HFFc6 (cell line): ENCODE results near the gene USP17L25. TPM values are rescaled to one million over a fixed set of nuclear protein-coding genes. Genes with fewer than 3 reads are reported as not detected.

ENCODE experiments used
- total RNA-seq, 6 experiments: library from RNA; stranded (reverse); fragmentation: NEBNext Ultra II Directional; extraction: Animal tissue kit (Norgen Biotek cat#: 25700); gene quantifications; 2 replicates in 1 of 6; 3 replicates in 5 of 6; pipeline ENCODE4 v1.2.3, GENCODE V29; 2021

The USP17L25 gene
- total RNA-seq, 6 experiments from 2014 or later = not detected

Other genes with a start within 250 kb of the USP17L25 start
- not detected for gene FAM90A26, start 159.5 kb upstream of the USP17L25 start, total RNA-seq
- gene USP17L10, start 119.3 kb upstream of the USP17L25 start, total RNA-seq = not detected
- under 1 TPM in 1 of 6 experiments, not detected in 5; 0.11 TPM for gene USP17L11, start 114.5 kb upstream of the USP17L25 start, total RNA-seq
- not detected for gene USP17L12, start 109.8 kb upstream of the USP17L25 start, total RNA-seq
- gene USP17L13, start 105.0 kb upstream of the USP17L25 start, total RNA-seq = not detected
- not detected for gene USP17L15, start 95.5 kb upstream of the USP17L25 start, total RNA-seq
- not detected for gene USP17L17, start 86.0 kb upstream of the USP17L25 start, total RNA-seq
- not detected for gene USP17L18, start 81.3 kb upstream of the USP17L25 start, total RNA-seq
- gene USP17L19, start 76.5 kb upstream of the USP17L25 start, total RNA-seq = not detected
- gene USP17L20, start 71.8 kb upstream of the USP17L25 start, total RNA-seq = not detected
- gene USP17L21, start 67.0 kb upstream of the USP17L25 start, total RNA-seq = not detected
- gene USP17L22, start 62.3 kb upstream of the USP17L25 start, total RNA-seq = not detected
- gene USP17L24, start 4.7 kb upstream of the USP17L25 start, total RNA-seq = not detected
- not detected for gene USP17L26, start 4.7 kb downstream of the USP17L25 start, total RNA-seq
- not detected for gene USP17L5, start 9.5 kb downstream of the USP17L25 start, total RNA-seq
- gene USP17L27, start 14.2 kb downstream of the USP17L25 start, total RNA-seq = not detected
- not detected for gene USP17L28, start 19.0 kb downstream of the USP17L25 start, total RNA-seq
- gene USP17L29, start 23.7 kb downstream of the USP17L25 start, total RNA-seq = not detected
- not detected for gene USP17L30, start 33.2 kb downstream of the USP17L25 start, total RNA-seq
- gene DEFB131A, start 114.5 kb downstream of the USP17L25 start, total RNA-seq = not detected